HepG2 (cell line): ENCODE measurements around the gene AGT. TPM values are rescaled to one million over a fixed set of nuclear protein-coding genes. Genes with fewer than 3 reads are reported as not detected.

Experiments
- ATAC-seq: fragments of 200-7000 bp; cut with Tn5 transposase; 3 replicates; pipeline ENCODE4 v1.9.1; 2020; ENCODE audit warnings: mild to moderate bottlenecking, moderate library complexity
- BruUV-seq: library from RNA; stranded (reverse); fragments of 400-500 nt; replicated peaks from 2 replicates; lab custom pipeline; 2021; lab: Mats Ljungman, UMichigan
- CTCF ChIA-PET: fragments of 300-600 bp; formaldehyde crosslinking; extraction: SDS; loops from one replicate; lab custom pipeline; 2021; ENCODE audit warnings: low total read pairs, inconsistent platforms, low intra/inter-chr PET ratio; lab: Yijun Ruan, JAX
- POLR2A ChIA-PET: fragments of 350-600 bp; sonication (Branson Sonifier 250); formaldehyde crosslinking; loops from one replicate; lab custom pipeline; 2020; ENCODE audit warnings: antibody characterized with exemption, inconsistent platforms; lab: Yijun Ruan, JAX
- DNase-seq: peaks from one replicate; pipeline ENCODE4 v3.0.0-alpha.2; 2015; ENCODE audit warnings: low spot score
- FAIRE-seq: peaks from 3 replicates; lab custom pipeline; 2011; peaks lifted over from hg19 to GRCh38; lab: Jason Lieb, UNC
- H2AFZ ChIP-seq: one replicate; pipeline ENCODE4 v1.6.1; 2011; ENCODE audit warnings: low read length, inconsistent platforms
- H3K27ac ChIP-seq: fragments of 300-600 bp; 3 replicates; pipeline ENCODE4 v1.8.0; 2011; ENCODE audit warnings: mixed run types, mild to moderate bottlenecking, mixed read lengths, low read length, inconsistent platforms; ENCODE audit not compliant: insufficient read depth; ENCODE audit errors: extremely low read length
- H3K27me3 ChIP-seq, 2 experiments: fragments of 200-600 bp in 1 of 2; 2 replicates in 1 of 2; 3 replicates in 1 of 2; pipeline versions ENCODE4 v1.6.0 to v1.8.0; 2011; ENCODE audit warnings: low read length in 2 of 2, mild to moderate bottlenecking in 2 of 2, moderate library complexity in 2 of 2, inconsistent platforms in 1 of 2; ENCODE audit not compliant: insufficient read depth in 2 of 2, control insufficient read depth in 1 of 2
- H3K36me3 ChIP-seq, 2 experiments: fragments of 200-600 bp in 1 of 2; replicated peaks in 1 of 2; 2 replicates in 1 of 2; 3 replicates in 1 of 2; pipeline versions ENCODE4 v1.5.1 to v1.8.0; 2011; ENCODE audit warnings: low read length in 2 of 2, inconsistent platforms in 1 of 2; ENCODE audit not compliant: insufficient read depth in 2 of 2, control insufficient read depth in 1 of 2
- H3K4me1 ChIP-seq: 2 replicates; pipeline ENCODE4 v1.5.1; 2012; ENCODE audit warnings: low read length, inconsistent platforms; ENCODE audit not compliant: insufficient read depth
- H3K4me2 ChIP-seq: 2 replicates; pipeline ENCODE4 v1.6.0; 2011; ENCODE audit warnings: low read depth, low read length, inconsistent platforms
- H3K4me3 ChIP-seq, 3 experiments: fragments of 200-600 bp in 1 of 3; sonication (generic), shearing (Covaris generic) in 1 of 3; replicated peaks in 1 of 3; 2 replicates each; pipeline ENCODE4 v1.5.1; 2011 to 2016; ENCODE audit warnings: low read length in 3 of 3, inconsistent platforms in 2 of 3, low read depth in 2 of 3, mild to moderate bottlenecking in 2 of 3, control low read depth in 1 of 3, mixed read lengths in 1 of 3; ENCODE audit not compliant: insufficient read depth in 1 of 3
- H3K79me2 ChIP-seq: one replicate; pipeline ENCODE4 v1.6.1; 2011; ENCODE audit warnings: low read length, inconsistent platforms; ENCODE audit not compliant: insufficient read depth
- H3K9ac ChIP-seq: 2 replicates; pipeline ENCODE4 v1.6.0; 2011; ENCODE audit warnings: mild to moderate bottlenecking, low read depth, low read length, inconsistent platforms; ENCODE audit not compliant: insufficient read depth
- H3K9me3 ChIP-seq: 2 replicates; pipeline ENCODE4 v1.5.1; 2012; ENCODE audit warnings: mild to moderate bottlenecking, low read length
- H4K20me1 ChIP-seq: 2 replicates; pipeline ENCODE4 v1.6.0; 2011; ENCODE audit warnings: inconsistent platforms, mild to moderate bottlenecking, low read length, moderate library complexity; ENCODE audit not compliant: insufficient read depth
- ARID4A ChIP-seq: sonication (generic); formaldehyde crosslinking; IDR thresholded peaks from 2 replicates; pipeline ENCODE4 v1.5.0; 2020; ENCODE audit warnings: mild to moderate bottlenecking, missing genetic modification reagents, borderline replicate concordance
- JARID2 ChIP-seq: sonication (generic); formaldehyde crosslinking; IDR thresholded peaks from 2 replicates; pipeline ENCODE4 v1.8.1; 2023; ENCODE audit warnings: missing genetic modification reagents, inconsistent platforms; ENCODE audit not compliant: insufficient replicate concordance
- MTERF4 ChIP-seq: sonication (generic); formaldehyde crosslinking; IDR thresholded peaks from 2 replicates; pipeline ENCODE4 v1.8.0; 2023; ENCODE audit warnings: mild to moderate bottlenecking, missing genetic modification reagents
- NR2F6 ChIP-seq, 2 experiments: IDR thresholded peaks; 2 replicates each; pipeline ENCODE4 v1.6.1; 2016; ENCODE audit warnings: antibody characterized with exemption in 1 of 2, mild to moderate bottlenecking in 1 of 2
- TRIM24 ChIP-seq: sonication (generic); formaldehyde crosslinking; IDR thresholded peaks from 2 replicates; pipeline ENCODE4 v1.8.0; 2022; ENCODE audit warnings: mild to moderate bottlenecking, missing genetic modification reagents
- ZNF232 ChIP-seq: sonication (generic); formaldehyde crosslinking; IDR thresholded peaks from 2 replicates; pipeline ENCODE4 v1.4.0; 2020; ENCODE audit warnings: missing genetic modification reagents, borderline replicate concordance
- ZNF510 ChIP-seq: sonication (generic); formaldehyde crosslinking; IDR thresholded peaks from 2 replicates; pipeline ENCODE4 v1.4.0; 2020; ENCODE audit warnings: low read depth, mild to moderate bottlenecking, missing genetic modification reagents
- ZNF619 ChIP-seq: sonication (generic); formaldehyde crosslinking; IDR thresholded peaks from 2 replicates; pipeline ENCODE4 v1.4.0; 2020; ENCODE audit warnings: mild to moderate bottlenecking, missing genetic modification reagents
- WGBS: methylation state at CpG from one replicate; pipeline ENCODE4 v1.1.6; 2017; ENCODE audit warnings: low lambda C conversion rate; 5-methylcytosine and 5-hydroxymethylcytosine counted together
- in situ Hi-C: cut with HindIII; loops from 2 replicates; pipeline ENCODE4 v1.10.0; 2017; ENCODE audit warnings: low pct_unique_long_range_greater_than_20kb; ENCODE audit not compliant: extremely low pct_ligation_motif_present
- intact Hi-C: fragments of 100-400 bp; cut with micrococcal nuclease; formaldehyde crosslinking; loops from one replicate; pipeline ENCODE4 v1.10.0; 2022; ENCODE audit not compliant: unreplicated experiment
- polyA plus RNA-seq, 8 experiments: library from polyadenylated mRNA; depleted of rRNA in 3 of 8; stranded (reverse) in 7 of 8; unstranded in 1 of 8; fragments of >200 nt; fragmentation: Illumina TruSeq in 4 of 8; extraction: Trizol in 4 of 8; gene quantifications; 2 replicates each; pipeline versions ENCODE4 v1.2.1 to v1.2.3, GENCODE V29; 2011 to 2016; ENCODE audit warnings: low read depth in 4 of 8, missing spikeins in 1 of 8, mixed read lengths in 1 of 8; ENCODE audit not compliant: insufficient read depth in 1 of 8
- total RNA-seq, 5 experiments: library from RNA; depleted of rRNA; stranded (reverse); fragments of >200 nt; fragmentation: Illumina TruSeq; extraction: Trizol; gene quantifications; 2 replicates each; pipeline ENCODE4 v1.2.3, GENCODE V29; 2016; ENCODE audit warnings: low read depth in 1 of 5
- TF ChIP-seq, protein P1 (sequence below): sonication (generic); formaldehyde crosslinking; IDR thresholded peaks from 2 replicates; pipeline ENCODE4 v1.4.0; 2020; ENCODE audit warnings: mild to moderate bottlenecking, missing genetic modification reagents, borderline replicate concordance
- TF ChIP-seq, protein P2 (sequence below): sonication (generic); formaldehyde crosslinking; IDR thresholded peaks from 2 replicates; pipeline ENCODE4 v1.8.0; 2022; ENCODE audit warnings: low read depth, missing genetic modification reagents

Gene AGT
- total and polyA plus RNA-seq, 2 of the 13 experiments (the other 11 are each of a cell fraction or from before 2014, with no cell fraction given): 892 to 2,071 TPM

DNA sequence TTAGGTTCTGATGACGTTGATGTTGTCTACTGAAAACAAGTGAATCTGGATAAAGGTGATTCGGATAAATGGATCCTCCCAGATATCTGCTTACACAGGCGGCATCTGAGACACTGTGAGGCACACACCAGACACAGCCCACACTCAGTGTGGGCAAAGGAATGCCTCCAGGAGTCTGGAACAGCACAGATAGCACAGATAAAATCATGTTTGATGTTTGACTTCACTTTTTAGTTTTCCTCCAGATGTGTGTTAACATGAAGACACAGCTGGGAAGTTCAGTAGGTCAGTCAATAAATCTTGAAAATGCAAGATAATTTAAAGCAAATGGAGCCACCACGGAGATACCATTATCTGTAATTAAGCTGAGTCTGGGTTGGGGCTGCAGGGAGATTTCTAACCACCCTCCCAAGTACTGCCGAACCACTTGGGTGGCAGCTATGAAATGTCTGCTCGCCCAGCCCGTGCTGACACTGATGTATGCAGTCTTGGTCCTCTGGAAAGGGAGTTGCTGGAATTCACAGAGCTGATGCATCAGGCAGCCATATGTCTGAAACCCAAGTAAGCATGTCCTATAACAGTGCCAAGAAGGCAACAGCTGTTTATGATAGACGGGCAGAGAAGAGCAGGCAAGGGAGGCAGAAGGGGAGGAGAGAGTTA lies 44.9 kb upstream of the AGT start:
- Histone ChIP-seq H3K4me2 (no peak overlapping the region), H3K79me2 (no peaks in the 10 kb centered on the region), H3K4me1 (peaks cover 72% of the 10 kb centered on the region), H3K36me3 (no peaks in the 10 kb centered on the region), H3K9ac (no peak overlapping the region), H3K27ac (no peak overlapping the region), H3K9me3 (no peaks in the 10 kb centered on the region), H2AFZ (no peak overlapping the region), H4K20me1 (no peaks in the 10 kb centered on the region), H3K4me3 (no peak overlapping the region), H3K27me3 (no peaks in the 10 kb centered on the region)
- CTCF ChIA-PET: no interaction called here
- BruUV-seq: no TSS peak
- no peak for ATAC-seq
- intact Hi-C loops (no loop called here), in situ Hi-C loops (no loop called here)
- POLR2A ChIA-PET: interaction anchor here (1.0 to 1.6 kb wide), 2 partner anchors 45 to 48 kb away, joined by 3 read pairs; partner anchors contain the start of gene AGT
- WGBS: 55% methylated on average over 6 of the region's 8 CpGs
- FAIRE-seq: no peak
- DNase-seq: no peak
- TF ChIP-seq ZNF619 (no peak), TRIM24 (CRISPR knock-in tag) (no peak), JARID2 (CRISPR knock-in tag) (no peak), ARID4A (no peak), ZNF232 (CRISPR knock-in tag) (no peak), ZNF510 (CRISPR knock-in tag) (no peak), NR2F6 (IDR thresholded peaks at IDR 0.05) (no peak), NR2F6 (CRISPR knock-in tag; IDR thresholded peaks at IDR 0.05) (no peak), MTERF4 (CRISPR knock-in tag) (no peak)
- TF ChIP-seq, protein P1, sequence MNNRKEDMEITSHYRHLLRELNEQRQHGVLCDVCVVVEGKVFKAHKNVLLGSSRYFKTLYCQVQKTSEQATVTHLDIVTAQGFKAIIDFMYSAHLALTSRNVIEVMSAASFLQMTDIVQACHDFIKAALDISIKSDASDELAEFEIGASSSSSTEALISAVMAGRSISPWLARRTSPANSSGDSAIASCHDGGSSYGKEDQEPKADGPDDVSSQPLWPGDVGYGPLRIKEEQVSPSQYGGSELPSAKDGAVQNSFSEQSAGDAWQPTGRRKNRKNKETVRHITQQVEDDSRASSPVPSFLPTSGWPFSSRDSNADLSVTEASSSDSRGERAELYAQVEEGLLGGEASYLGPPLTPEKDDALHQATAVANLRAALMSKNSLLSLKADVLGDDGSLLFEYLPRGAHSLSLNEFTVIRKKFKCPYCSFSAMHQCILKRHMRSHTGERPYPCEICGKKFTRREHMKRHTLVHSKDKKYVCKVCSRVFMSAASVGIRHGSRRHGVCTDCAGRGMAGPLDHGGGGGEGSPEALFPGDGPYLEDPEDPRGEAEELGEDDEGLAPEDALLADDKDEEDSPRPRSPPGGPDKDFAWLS (CRISPR knock-in tag): no peak
- TF ChIP-seq, protein P2, sequence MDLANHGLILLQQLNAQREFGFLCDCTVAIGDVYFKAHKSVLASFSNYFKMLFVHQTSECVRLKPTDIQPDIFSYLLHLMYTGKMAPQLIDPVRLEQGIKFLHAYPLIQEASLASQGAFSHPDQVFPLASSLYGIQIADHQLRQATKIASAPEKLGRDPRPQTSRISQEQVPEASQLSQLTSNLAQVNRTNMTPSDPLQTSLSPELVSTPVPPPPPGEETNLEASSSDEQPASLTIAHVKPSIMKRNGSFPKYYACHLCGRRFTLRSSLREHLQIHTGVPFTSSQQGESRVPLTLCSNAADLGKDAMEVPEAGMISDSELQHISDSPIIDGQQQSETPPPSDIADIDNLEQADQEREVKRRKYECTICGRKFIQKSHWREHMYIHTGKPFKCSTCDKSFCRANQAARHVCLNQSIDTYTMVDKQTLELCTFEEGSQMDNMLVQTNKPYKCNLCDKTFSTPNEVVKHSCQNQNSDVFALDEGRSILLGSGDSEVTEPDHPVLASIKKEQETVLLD (CRISPR knock-in tag): no peak
